ENCODE data around the gene PRPH. TPM values are rescaled to one million over a fixed set of nuclear protein-coding genes. Genes with fewer than 3 reads are reported as not detected.
"Not testable (repeated sequence)": the region's sequence is repeated elsewhere in the genome, so short reads cannot be mapped to it uniquely, and the experiment has no call there.

Gene PRPH
- total RNA-seq (ENCODE audit: low replicate concordance): 1.8 and 7.3 TPM in 2 replicates
- long read RNA-seq: 0 reads

DNA sequence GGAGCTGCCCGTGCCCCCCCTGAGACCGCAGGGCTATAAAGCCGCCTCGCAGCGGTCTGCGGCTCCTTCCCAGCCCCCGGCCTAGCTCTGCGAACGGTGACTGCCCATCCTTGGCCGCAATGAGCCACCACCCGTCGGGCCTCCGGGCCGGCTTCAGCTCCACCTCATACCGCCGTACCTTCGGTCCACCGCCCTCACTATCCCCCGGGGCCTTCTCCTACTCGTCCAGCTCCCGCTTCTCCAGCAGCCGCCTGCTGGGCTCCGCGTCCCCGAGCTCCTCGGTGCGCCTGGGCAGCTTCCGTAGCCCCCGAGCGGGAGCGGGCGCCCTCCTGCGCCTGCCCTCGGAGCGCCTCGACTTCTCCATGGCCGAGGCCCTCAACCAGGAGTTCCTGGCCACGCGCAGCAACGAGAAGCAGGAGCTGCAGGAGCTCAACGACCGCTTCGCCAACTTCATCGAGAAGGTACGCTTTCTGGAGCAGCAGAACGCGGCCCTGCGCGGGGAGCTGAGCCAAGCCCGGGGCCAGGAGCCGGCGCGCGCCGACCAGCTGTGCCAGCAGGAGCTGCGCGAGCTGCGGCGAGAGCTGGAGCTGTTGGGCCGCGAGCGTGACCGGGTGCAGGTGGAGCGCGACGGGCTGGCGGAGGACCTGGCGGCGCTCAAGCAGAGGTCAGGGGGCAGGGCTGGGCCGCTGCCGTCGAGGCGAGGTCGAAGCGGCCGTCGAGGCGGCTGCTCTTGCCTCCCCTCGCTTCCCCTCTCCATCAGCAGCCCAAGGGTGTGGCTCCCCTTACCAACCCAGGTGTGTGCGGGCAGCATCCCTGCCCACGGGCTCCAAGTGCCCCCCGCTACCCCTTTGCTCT lies at the start of gene PRPH:
Gene PRPH, plus strand, starts transcription at position 66 of the 855 bp plus-strand sequence. Its CDS starts 54 bp downstream, at position 120.
- no peaks in the 10 kb centered on the region for H3K4me1 Mint-ChIP-seq (ENCODE audit: unreplicated experiment)
- H3K4me3 Mint-ChIP-seq: no peak within 1 kb of the TSS
- no peak for TF ChIP-seq CTCF (conservative IDR thresholded peaks at IDR 0.05)
- no peaks in the 10 kb centered on the region for H3K36me3 Mint-ChIP-seq
- no peaks in the 10 kb centered on the region for H3K9me3 Mint-ChIP-seq
- peaks cover 78% of the 10 kb centered on the region for H3K27me3 Mint-ChIP-seq
- no peak within 1 kb of the TSS for H3K27ac Mint-ChIP-seq
- DNase-seq (ENCODE audit: extremely low spot score, unreplicated experiment): no peak

DNA sequence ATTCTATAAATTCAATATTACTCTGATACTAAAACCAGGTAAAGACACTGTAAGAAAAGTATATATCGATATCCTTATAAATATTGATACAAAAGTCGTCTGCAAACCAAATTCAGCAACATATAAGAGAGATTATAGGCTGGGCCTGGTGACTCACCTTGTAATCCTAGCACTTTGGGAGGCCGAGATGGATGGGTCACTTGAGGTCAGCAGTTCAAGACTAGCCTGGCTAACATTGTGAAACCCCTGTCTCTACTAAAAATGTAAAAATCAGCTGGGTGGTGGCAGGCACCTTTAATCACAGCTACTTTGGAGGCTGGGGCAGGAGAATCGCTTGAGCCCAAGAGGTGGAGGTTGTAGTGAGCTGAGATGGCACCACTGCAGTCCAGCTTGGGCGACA lies 43.6 kb upstream of the PRPH start:
- Mint-ChIP-seq H3K9me3 (peaks cover 4% of the 10 kb centered on the region), H3K27ac (no peak overlapping the region)

GRCh38 chr12:49253033-49253623 lies 41.8 kb upstream of the PRPH start:
- H3K27me3 Mint-ChIP-seq: no peaks in the 10 kb centered on the region

More for the DNA sequence above, 43.6 kb upstream of the PRPH start:
- H3K36me3 Mint-ChIP-seq: peaks cover 4% of the 10 kb centered on the region
- H3K4me1 Mint-ChIP-seq (ENCODE audit: unreplicated experiment): no peaks in the 10 kb centered on the region
- no peaks in the 10 kb centered on the region for H3K27me3 Mint-ChIP-seq
- DNase-seq (ENCODE audit: extremely low spot score, unreplicated experiment): no peak
- no peak for TF ChIP-seq CTCF (conservative IDR thresholded peaks at IDR 0.05)
- H3K4me3 Mint-ChIP-seq: no peak overlapping the region

DNA sequence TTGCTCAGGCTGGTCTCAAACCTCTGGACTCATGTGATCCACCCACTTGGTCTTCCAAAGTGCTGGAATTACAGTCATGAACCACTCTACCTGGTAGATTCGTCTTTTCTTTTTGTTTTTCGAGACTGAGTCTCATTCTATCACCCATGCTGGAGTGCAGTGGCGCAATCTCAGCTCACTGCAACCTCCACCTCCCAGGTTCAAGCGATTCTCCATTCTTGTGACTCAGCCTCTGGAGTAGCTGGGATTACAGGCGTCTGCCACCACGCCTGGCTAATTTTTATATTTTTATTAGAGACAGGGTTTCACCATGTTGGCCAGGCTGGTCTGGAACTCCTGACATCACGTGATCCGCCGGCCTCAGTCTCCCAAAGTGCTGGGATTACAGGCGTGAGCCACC lies 39.5 kb upstream of the PRPH start:
- not testable (repeated sequence) for H3K27me3 Mint-ChIP-seq; H3K9me3 Mint-ChIP-seq; DNase-seq (ENCODE audit: extremely low spot score, unreplicated experiment); H3K4me3 Mint-ChIP-seq; H3K27ac Mint-ChIP-seq; H3K4me1 Mint-ChIP-seq (ENCODE audit: unreplicated experiment); H3K36me3 Mint-ChIP-seq

More at GRCh38 chr12:49253033-49253623, 41.8 kb upstream of the PRPH start:
- no peak overlapping the region for H3K4me3 Mint-ChIP-seq
- peak overlapping the region; percentile 55 for H3K27ac Mint-ChIP-seq
- DNase-seq (ENCODE audit: extremely low spot score, unreplicated experiment): no peak
- no peaks in the 10 kb centered on the region for H3K4me1 Mint-ChIP-seq (ENCODE audit: unreplicated experiment)
- H3K9me3 Mint-ChIP-seq: peaks cover 4% of the 10 kb centered on the region
- H3K36me3 Mint-ChIP-seq: peaks cover 4% of the 10 kb centered on the region
- no peak for TF ChIP-seq CTCF (conservative IDR thresholded peaks at IDR 0.05)

DNA sequence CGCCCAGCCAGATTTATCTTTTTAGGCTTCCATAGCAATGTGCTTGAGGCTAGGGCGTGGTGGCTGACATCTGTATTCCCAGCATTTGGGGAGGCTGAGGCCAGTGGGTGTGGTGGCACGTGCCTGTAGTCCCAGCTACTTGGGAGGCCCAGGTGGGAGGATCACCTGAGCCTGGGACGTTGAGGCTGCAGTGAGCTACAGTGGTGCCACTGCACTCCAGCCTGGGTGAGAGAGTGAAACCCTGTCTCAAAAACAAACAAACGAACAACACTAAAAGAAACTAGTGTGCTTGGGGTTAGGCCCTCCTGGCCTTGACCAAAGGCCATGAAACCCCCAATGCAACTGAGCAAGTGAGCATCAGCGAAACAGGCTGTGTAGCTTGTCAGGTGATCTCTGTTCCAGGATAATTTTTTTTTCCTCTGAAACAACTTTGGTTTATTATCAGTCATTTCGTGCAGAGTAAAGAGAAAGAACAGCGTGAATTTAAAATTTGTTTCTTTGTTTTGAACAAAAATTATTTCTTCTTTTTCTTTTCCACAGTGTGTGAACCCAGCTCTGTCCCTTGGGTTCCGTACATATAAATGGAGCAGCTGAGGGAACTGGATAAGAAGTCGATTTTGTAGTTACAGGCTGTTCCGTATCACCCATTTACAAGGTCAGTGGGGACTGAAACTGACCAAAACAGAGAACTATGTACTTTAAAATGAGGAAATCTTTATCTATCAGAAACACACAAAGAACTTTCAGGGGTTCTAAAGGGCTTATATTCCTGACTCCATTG lies 38.9 kb upstream of the PRPH start:
- TF ChIP-seq CTCF (conservative IDR thresholded peaks at IDR 0.05): no peak
- DNase-seq (ENCODE audit: extremely low spot score, unreplicated experiment): no peak
- no peaks in the 10 kb centered on the region for H3K27me3 Mint-ChIP-seq
- H3K4me1 Mint-ChIP-seq (ENCODE audit: unreplicated experiment): peaks cover 5% of the 10 kb centered on the region
- H3K27ac Mint-ChIP-seq: no peak overlapping the region
- H3K4me3 Mint-ChIP-seq: no peak overlapping the region
- H3K36me3 Mint-ChIP-seq: peaks cover 4% of the 10 kb centered on the region
- H3K9me3 Mint-ChIP-seq: peaks cover 4% of the 10 kb centered on the region

DNA sequence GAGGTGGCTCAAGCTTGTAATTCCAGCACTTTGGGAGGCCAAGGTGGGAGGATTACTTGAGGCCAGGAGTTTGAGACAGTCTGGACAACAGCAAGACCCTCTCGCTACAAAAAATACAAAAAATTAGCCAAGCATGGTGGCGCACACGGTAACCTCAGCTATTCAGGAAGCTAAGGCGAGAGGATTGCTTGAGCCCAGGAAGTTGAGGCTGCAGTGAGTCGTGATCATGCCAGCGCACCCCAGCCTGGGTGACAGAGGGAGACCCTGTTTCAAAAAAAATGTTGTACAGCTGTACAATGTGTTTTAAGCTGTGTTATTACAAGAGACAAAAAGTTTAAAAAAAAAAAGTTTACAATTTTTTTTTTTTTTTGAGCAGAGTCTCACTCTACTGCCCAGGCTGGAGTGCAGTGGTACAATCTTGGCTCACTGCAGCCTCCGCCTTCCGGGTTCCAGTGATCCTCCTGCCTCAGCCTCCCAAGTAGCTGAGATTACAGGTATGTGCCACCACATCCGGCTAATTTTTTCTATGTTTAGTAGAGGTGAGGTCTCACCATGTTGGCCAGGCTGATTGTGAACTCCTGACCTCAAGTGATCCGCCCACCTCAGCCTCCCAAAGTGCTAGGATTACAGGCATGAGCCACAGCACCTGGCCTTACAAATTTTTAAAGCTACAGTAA lies 37.3 kb upstream of the PRPH start:
- H3K4me1 Mint-ChIP-seq (ENCODE audit: unreplicated experiment); H3K27ac Mint-ChIP-seq; H3K36me3 Mint-ChIP-seq; DNase-seq (ENCODE audit: extremely low spot score, unreplicated experiment); H3K27me3 Mint-ChIP-seq; H3K4me3 Mint-ChIP-seq; H3K9me3 Mint-ChIP-seq: not testable (repeated sequence)
